Transverse colon (tissue), 4 donors: ENCODE data around the gene TMPRSS12. TPM values are rescaled to one million over a fixed set of nuclear protein-coding genes. Genes with fewer than 3 reads are reported as not detected.

Source experiments
- DNase-seq: peaks from one replicate; pipeline ENCODE4 v3.0.0-alpha.2; 2019
- H3K27ac ChIP-seq, 4 donors: fragments of 200-600 bp; sonication (generic); 2 replicates each; pipeline ENCODE4 v1.5.1; 2016 to 2018; ENCODE audit warnings: inconsistent platforms in 4 of 4
- H3K27me3 ChIP-seq: fragments of 200-600 bp; sonication (generic); 2 replicates; pipeline ENCODE4 v1.5.1; 2017; ENCODE audit warnings: inconsistent platforms
- H3K36me3 ChIP-seq, 4 donors: fragments of 200-600 bp; sonication (generic); 2 replicates each; pipeline ENCODE4 v1.5.1; 2017 to 2019; ENCODE audit warnings: inconsistent platforms in 4 of 4
- H3K4me1 ChIP-seq, 4 donors: fragments of 200-600 bp; sonication (generic); 2 replicates each; pipeline ENCODE4 v1.5.1; 2017 to 2020; ENCODE audit warnings: inconsistent platforms in 4 of 4
- H3K4me3 ChIP-seq, 4 donors: fragments of 200-600 bp; sonication (generic); 1 replicate in 1 of 4; 2 replicates in 3 of 4; pipeline versions ENCODE4 v1.5.1 to v1.6.1; 2017 to 2019; ENCODE audit warnings: inconsistent platforms in 4 of 4
- H3K9me3 ChIP-seq, 2 donors: fragments of 200-600 bp; sonication (generic); 2 replicates each; pipeline ENCODE4 v1.5.1; 2017 to 2019; ENCODE audit warnings: inconsistent platforms in 2 of 2
- EP300 ChIP-seq: sonication (generic); formaldehyde crosslinking; IDR thresholded peaks from one replicate; pipeline ENCODE4 v1.6.1; 2017; ENCODE audit warnings: antibody characterized with exemption, low read depth
- POLR2A ChIP-seq: fragments of 450-650 bp; IDR thresholded peaks from one replicate; pipeline ENCODE4 v1.6.1; 2016; ENCODE audit warnings: antibody characterized with exemption, mild to moderate bottlenecking, moderate library complexity
- POLR2AphosphoS5 ChIP-seq, 3 donors: sonication (generic); formaldehyde crosslinking; IDR thresholded peaks; one replicate each; pipeline ENCODE4 v1.6.1; 2016; ENCODE audit warnings: antibody characterized with exemption in 3 of 3
- WGBS, 2 donors: methylation state at CpG; one replicate each; pipeline ENCODE4 v1.1.5; 2018; ENCODE audit warnings: low coverage in 1 of 2; 5-methylcytosine and 5-hydroxymethylcytosine counted together
- in situ Hi-C, 4 donors: fragments of 200-750 bp; cut with MboI; loops; one replicate each; pipeline versions ENCODE4 v1.15.0 to v1.15.1; 2017; ENCODE audit warnings: low sequenced_read_pairs in 3 of 4, low pct_ligation_motif_present in 1 of 4, low pct_unique_long_range_greater_than_20kb in 1 of 4
- intact Hi-C: fragments of 100-400 bp; cut with DNase I; formaldehyde crosslinking; loops from one replicate; pipeline ENCODE4 v1.15.1; 2023; ENCODE audit warnings: low total_unique reads
- total RNA-seq, 4 donors: library from RNA; depleted of rRNA; stranded (reverse); fragments of >200 nt; gene quantifications; one replicate each; pipeline ENCODE4 v1.1.0, GENCODE V29; 2016
- TF ChIP-seq, protein P1 (sequence below), 5 experiments: fragments of 200-600 bp in 3 of 5; fragments of 450-650 bp in 2 of 5; sonication (generic) in 3 of 5; IDR thresholded peaks; 1 replicate in 2 of 5; 2 replicates in 3 of 5; pipeline ENCODE4 v1.5.1; 2016 to 2017; ENCODE audit warnings: antibody characterized with exemption in 5 of 5, inconsistent platforms in 3 of 5, mild to moderate bottlenecking in 2 of 5, moderate library complexity in 1 of 5

The TMPRSS12 gene
- total RNA-seq, 4 donors from 2014 or later: not detected

DNA sequence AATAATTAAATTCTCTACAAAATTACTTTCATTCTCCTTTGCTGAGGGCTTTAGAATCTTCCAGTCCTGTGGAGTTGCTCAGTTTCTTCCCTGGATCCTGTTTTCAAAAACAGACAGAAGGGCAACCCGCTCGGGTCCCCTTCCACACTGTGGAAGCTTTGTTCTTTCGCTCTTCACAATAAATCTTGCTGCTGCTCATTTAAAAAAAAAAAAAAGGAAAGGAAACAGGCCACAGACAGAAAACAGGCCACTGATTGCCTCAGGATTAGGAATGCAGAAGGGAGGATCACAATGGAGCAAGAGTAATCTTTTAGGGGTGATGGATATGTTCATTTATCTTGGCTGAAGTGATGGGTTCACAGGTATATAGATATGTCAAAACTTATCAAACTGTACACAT, 80.1 kb downstream of the TMPRSS12 start:
- no peaks in the 10 kb centered on the region for H3K9me3 ChIP-seq

DNA sequence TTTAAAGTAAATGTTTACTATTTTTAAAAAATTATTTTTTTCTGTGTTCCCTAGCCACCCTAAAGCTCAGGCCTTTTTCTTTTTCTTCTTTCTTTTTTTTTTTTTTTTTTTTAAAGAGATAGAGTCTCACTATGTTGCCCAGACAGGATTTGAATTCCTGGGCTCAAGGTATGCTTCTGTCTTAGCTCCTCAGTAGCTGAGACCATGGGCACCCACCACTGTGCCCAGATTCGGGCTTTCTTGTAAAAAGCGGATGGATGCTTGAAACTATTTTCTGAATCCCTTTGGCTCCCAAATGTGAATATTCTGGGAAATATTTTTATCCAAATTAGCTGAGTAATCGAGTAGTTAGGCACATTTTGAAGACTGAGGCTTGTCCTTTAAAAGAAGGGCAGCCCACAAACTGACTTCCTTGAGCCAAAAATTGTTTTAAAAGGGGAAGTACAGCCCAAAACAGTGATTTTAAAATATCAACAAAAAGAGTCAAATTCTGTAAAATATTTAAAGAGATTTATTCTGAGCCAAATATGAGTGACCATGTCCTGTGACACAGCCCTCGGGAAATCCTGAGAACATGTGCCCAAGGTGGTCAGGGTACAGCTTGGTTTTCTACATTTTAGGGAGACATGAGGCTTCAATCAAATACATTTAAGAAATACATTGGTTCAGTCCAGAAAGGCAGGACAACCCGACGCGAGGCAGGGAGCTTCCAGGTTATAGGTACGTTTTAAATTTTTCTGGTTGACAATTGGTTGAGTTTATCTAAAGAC, 80.8 kb downstream of the TMPRSS12 start:
- intact Hi-C loops (loop anchor here (10.0 kb wide), 1 partner anchor 61 kb away; no protein-coding TSS in a partner anchor), in situ Hi-C loops (no loop called here)
- Histone ChIP-seq H3K9me3 (no peaks in the 10 kb centered on the region), H3K4me1 (peaks cover 9 to 49% (median 32%) of the 10 kb centered on the region in 4 donors), H3K27me3 (no peaks in the 10 kb centered on the region), H3K4me3 (peak overlapping the region; percentile 17 to 66 (median 64)), H3K36me3 (no peaks in the 10 kb centered on the region), H3K27ac (peak overlapping the region; percentile 91 to 96 (median 92))
- TF ChIP-seq, protein P1, sequence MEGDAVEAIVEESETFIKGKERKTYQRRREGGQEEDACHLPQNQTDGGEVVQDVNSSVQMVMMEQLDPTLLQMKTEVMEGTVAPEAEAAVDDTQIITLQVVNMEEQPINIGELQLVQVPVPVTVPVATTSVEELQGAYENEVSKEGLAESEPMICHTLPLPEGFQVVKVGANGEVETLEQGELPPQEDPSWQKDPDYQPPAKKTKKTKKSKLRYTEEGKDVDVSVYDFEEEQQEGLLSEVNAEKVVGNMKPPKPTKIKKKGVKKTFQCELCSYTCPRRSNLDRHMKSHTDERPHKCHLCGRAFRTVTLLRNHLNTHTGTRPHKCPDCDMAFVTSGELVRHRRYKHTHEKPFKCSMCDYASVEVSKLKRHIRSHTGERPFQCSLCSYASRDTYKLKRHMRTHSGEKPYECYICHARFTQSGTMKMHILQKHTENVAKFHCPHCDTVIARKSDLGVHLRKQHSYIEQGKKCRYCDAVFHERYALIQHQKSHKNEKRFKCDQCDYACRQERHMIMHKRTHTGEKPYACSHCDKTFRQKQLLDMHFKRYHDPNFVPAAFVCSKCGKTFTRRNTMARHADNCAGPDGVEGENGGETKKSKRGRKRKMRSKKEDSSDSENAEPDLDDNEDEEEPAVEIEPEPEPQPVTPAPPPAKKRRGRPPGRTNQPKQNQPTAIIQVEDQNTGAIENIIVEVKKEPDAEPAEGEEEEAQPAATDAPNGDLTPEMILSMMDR (IDR thresholded peaks at IDR 0.05): no peak
- TF ChIP-seq EP300: no peak
- TF ChIP-seq POLR2A: no peak
- no peak for TF ChIP-seq POLR2AphosphoS5 (IDR thresholded peaks at IDR 0.05)
- WGBS, 2 donors: 16 to 22% methylated on average over 8 of the region's 8 CpGs
- no peak for DNase-seq

More for the DNA sequence above, 80.1 kb downstream of the TMPRSS12 start:
- TF ChIP-seq POLR2A: no peak
- TF ChIP-seq, protein P1 (IDR thresholded peaks at IDR 0.05): no peak
- peak; percentile 54 to 89 (median 82) for TF ChIP-seq POLR2AphosphoS5 (IDR thresholded peaks at IDR 0.05)
- WGBS, 2 donors: 49 to 62% methylated on average over 3 of the region's 3 CpGs
- Histone ChIP-seq H3K36me3 (no peaks in the 10 kb centered on the region), H3K27ac (peak overlapping the region; percentile 91 to 96 (median 92)), H3K27me3 (no peaks in the 10 kb centered on the region), H3K4me3 (no peak overlapping the region), H3K4me1 (peaks cover 9 to 42% (median 25%) of the 10 kb centered on the region in 4 donors)
- intact Hi-C loops (loop anchor here (10.0 kb wide), 1 partner anchor 62 kb away; no protein-coding TSS in a partner anchor), in situ Hi-C loops (no loop called here)
- no peak for DNase-seq

DNA sequence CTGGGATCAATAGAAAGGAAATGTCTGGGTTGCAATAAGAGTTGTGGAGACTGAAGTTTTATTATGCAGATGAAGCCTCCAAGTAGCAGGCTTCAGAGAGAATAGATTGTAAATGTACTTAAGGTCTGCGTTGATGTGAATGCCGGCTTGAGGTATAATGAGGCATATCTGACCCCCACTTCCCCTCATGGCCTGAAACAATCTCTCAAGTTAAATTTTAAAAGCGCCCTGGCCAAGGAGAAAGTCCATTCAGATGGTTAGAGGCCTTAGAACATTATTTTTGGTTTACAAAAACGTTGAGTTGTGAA, 81.4 kb downstream of the TMPRSS12 start:
- in situ Hi-C loops: no loop called here
- peak overlapping the region; percentile 17 to 66 (median 64) for H3K4me3 ChIP-seq
- WGBS, 2 donors: 0% methylated on average over 4 of the region's 4 CpGs; no CpG with 5 or more reads in 1 of the 2 donors
- H3K4me1 ChIP-seq: peaks cover 12 to 54% (median 34%) of the 10 kb centered on the region in 4 donors
- peak overlapping the region; percentile 91 to 96 (median 92) for H3K27ac ChIP-seq
- no peaks in the 10 kb centered on the region for H3K27me3 ChIP-seq
- no peak for DNase-seq
- intact Hi-C loops: loop anchor here (10.0 kb wide), 1 partner anchor 61 kb away; no protein-coding TSS in a partner anchor
- H3K9me3 ChIP-seq: no peaks in the 10 kb centered on the region
- no peaks in the 10 kb centered on the region for H3K36me3 ChIP-seq
- no peak for TF ChIP-seq EP300
- TF ChIP-seq POLR2AphosphoS5 (IDR thresholded peaks at IDR 0.05): no peak
- TF ChIP-seq POLR2A: no peak
- TF ChIP-seq, protein P1 (IDR thresholded peaks at IDR 0.05): no peak

DNA sequence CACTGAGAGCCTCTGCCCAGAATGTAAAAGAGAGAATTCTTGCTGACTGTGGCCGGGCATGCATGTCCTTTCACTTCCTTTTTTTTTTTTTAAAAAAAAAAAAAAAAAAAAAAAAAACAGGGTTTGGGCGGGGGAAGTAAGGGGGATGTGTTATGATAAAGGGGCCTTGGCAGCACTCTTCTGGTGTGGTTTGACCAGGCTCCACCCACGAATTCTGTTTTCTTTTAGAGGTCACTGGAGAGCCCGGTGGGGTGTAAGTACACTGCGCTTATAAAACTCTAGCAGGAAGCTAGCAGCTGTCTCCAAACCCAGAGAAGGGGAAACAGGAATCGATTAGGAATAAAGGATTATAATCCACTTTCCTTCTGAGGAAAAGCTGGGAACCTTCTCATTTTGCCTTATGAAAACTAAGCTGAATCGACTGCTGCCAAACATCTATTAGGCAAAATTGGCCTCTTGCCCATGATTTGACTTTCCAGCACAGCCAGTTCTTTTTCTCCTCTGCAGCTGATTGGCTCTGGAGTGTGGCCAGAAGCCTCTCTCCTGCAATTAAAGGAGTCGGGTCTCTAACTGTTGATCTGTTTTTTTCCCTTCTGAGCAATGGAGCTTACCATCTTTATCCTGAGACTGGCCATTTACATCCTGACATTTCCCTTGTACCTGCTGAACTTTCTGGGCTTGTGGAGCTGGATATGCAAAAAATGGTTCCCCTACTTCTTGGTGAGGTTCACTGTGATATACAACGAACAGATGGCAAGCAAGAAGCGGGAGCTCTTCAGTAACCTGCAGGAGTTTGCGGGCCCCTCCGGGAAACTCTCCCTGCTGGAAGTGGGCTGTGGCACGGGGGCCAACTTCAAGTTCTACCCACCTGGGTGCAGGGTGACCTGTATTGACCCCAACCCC, 82.0 kb downstream of the TMPRSS12 start:
- H3K36me3 ChIP-seq: peaks cover 0 to under 1% (median 0%) of the 10 kb centered on the region in 4 donors
- 3 to 8% methylated on average over 6 to 13 of the region's 13 CpGs for WGBS, 2 donors
- DNase-seq: peak; percentile 92
- peak overlapping the region; percentile 91 to 96 (median 92) for H3K27ac ChIP-seq
- no peaks in the 10 kb centered on the region for H3K9me3 ChIP-seq
- peak overlapping the region; percentile 35 to 66 (median 64) for H3K4me3 ChIP-seq
- TF ChIP-seq POLR2AphosphoS5 (IDR thresholded peaks at IDR 0.05): peak; percentile 58 to 81 (median 75)
- TF ChIP-seq, protein P1 (IDR thresholded peaks at IDR 0.05): no peak
- TF ChIP-seq POLR2A: peak; percentile 58
- TF ChIP-seq EP300: peak; percentile 1
- intact Hi-C loops (loop anchor here (10.0 kb wide), 1 partner anchor 60 kb away; no protein-coding TSS in a partner anchor), in situ Hi-C loops (no loop called here)
- no peaks in the 10 kb centered on the region for H3K27me3 ChIP-seq
- peaks cover 15 to 60% (median 36%) of the 10 kb centered on the region in 4 donors for H3K4me1 ChIP-seq
